ENCODE data around the gene JMJD1C.
"Not testable (repeated sequence)": the region's sequence is repeated elsewhere in the genome, so short reads cannot be mapped to it uniquely, and the experiment has no call there.

The JMJD1C gene

GRCh38 chr10:63465293-63466143, at the start of gene JMJD1C:
JMJD1C (minus strand) TSS chr10:63465977; CDS start chr10:63465662, 315 bp downstream.
- peak; percentile 68 to 69 for DNase-seq

DNA sequence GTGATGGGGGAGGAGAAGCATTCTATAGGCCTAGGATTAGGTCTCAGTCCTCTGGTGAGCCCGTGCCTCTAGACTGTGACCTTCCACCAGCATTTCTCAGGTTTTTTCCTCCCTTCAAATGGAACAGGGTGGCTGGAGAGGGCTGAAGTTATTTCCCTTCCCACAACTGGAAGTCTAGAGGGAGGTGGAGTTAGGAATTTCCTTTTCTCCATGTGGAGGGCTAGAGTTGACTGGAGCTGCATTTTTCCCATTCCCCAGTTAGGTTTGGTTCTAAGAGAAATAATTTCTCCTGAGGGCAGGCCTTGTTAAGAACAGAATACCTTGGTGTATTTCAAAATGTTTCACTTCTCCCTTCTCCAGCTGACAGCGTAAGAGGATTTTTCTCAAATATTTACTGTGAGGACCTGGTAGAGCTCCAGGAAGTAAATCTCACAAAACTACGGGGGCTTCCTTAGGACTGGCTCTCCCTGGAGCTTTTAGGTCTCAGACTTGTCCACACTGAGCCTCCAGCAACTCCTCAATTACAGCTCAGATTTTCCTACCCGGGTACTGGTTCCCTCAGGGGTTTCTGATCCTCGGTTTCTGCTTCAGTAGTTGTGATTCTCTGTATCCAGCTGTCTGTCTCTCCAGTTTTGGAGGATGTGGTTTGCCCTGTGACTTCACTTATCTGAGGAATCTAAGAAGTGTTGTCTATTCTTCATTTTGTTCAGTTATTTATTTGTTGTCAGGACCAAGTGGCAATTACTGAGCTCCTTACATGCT, 49.4 kb upstream of the JMJD1C start:
- DNase-seq, result peak in 1 of 2 experiments; percentile 24

- DNase-seq, result no peak
Measured at GRCh38 chr10:63506554-63506953, 40.8 kb upstream of the JMJD1C start.

DNA sequence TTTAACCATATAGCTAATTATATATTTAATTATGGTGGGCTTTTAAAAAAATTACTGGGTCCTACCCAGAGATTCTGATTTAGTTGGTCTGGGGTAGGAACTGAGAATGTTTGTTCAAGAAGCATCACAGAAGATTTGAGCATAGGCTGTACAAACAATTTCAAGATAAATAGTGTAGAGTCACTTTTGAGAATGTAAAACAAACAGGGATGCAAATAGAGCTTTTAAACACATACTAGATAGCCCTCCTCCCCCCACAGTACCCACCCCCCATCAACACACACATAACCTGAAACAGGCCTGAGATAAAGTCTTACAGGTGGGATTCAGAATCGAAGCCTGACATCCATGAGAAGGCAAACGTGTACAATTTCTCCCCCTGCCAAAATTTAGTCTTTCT, 39.8 kb upstream of the JMJD1C start:
- DNase-seq, result no peak

DNA sequence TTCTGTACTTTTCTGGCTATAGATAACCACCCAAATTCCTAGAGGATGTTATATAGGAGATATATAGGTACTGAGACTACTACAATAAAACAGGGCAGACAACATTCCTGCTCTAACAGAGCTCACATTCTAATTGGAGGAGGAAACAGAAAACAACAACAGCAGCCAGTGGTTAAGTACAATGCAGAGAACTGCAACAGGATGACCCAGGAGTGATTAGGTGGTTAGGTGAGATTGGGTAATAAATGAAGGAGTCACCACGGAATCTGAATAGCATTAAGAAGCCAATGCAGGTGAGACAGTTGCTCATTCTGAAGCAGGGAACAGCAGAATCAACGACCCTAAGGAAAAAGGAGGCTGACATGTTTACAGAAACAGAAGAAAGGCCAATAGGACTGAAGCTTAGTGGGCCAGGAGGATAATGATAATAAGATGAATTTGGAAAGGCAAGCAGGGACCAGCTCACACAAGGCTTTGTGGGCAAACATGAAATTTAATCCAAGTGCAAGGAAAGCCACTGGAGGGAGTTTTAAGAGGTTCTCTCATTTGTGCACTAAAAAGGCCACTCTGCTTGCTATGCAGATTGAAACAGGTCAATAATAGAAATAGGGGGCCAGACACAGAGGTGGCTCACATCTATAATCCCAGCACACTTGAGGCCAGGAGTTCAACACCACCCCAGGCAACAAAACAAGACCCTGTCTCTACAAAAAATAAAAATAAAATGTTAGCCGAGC, 38.5 kb upstream of the JMJD1C start:
- no peak for DNase-seq

GRCh38 chr10:63503395-63503794, 37.6 kb upstream of the JMJD1C start:
- no peak for DNase-seq

DNA sequence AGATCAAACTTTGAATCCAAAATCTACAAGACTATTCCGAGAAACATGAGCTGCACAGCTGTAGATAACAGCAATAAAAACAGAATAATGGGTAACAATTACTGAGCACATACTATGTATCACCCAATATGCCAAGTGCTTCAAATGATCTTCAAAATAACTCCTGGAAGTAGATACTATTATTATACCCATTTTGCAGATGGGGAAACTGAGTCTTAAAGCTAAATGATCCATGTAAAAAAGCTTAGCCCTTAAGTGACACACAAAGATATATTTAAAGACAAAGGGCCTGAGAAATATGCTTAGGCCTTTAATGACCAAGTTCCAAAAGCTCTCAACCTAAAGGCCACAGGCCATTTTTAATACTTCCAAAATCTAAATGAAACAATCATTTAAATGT, 37.1 kb upstream of the JMJD1C start:
- DNase-seq, result no peak

GRCh38 chr10:63501954-63502353, 36.2 kb upstream of the JMJD1C start:
- no peak for DNase-seq

DNA sequence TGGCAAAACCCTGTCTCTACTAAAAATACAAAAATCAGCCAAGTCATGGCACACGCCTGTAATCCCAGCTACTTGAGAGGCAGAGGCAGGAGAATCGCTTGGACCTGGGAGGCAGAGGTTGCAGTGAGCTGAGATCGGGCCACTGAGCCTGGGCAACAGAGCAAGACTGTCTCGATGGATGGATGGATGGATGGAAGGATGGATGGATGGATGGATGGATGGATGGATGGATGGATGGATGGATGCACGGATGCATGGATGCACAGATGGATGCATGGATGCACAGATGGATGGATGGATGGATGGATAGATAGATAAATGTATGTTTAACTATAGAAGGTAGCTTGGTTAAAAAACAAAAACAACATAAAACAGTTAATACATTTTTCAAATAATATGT, 34.8 kb upstream of the JMJD1C start:
- DNase-seq, result not testable (repeated sequence)

GRCh38 chr10:63498665-63499064, 32.9 kb upstream of the JMJD1C start:
- no peak for DNase-seq

DNA sequence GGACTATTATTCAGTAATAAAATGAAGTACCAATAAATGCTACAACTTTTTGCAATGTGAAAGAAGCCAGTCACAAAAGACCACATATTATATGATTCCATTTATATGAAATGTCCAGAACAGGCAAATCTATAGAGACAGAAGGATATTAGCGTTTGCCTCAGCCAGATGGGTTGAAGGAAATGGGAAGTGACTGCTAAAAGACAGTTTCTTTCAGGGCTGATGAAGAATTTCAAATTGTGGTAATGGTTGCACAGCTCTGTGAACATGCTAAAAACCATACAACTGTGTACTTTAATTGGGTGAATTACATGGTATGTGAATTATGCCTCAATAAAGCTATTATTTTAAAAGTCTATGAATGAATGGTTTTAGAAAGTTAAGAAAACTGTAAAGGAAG, 31.5 kb upstream of the JMJD1C start:
- no peak for DNase-seq

DNA sequence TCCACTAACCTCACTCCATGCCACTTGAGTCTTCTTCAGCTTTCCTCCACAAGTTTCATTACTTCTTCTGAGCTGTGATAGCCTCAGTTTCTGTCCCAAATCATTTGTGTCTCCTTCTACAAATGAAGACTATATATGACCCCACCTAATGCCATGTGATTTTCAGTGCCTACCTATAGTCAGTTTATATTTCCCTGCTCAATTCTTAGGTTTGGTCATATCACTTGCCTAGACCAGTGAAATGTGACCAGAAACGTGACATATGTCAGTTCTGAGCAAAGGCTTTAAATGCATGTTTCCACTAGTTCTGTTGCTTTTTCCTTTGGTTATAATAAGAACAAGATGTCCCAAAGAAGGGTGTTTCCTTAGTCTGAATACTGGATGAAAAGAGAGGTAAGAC, 30.8 kb upstream of the JMJD1C start:
- DNase-seq, result no peak

DNA sequence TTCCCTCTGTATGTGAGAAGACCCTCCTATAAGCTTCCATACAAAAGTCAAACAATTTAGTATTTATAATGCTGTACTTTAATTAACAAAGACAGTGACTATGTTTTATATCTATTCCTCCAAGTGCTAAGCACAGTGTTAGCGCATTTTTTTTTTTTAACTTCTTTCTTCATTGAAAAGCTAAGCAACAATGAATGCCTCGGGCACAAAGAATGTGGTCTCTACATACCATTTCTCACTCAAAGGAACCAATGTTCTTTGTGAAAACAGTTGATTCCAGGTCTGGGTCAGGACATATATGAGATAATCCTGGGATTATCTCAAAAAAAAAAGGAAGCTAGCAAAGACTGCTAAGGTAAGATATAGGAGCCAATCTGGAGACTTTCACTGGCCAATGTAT, 29.2 kb upstream of the JMJD1C start:
- no peak for DNase-seq

- no peak for DNase-seq
Measured at GRCh38 chr10:63493004-63493403, 27.2 kb upstream of the JMJD1C start.

- not testable (repeated sequence) for DNase-seq
Measured at GRCh38 chr10:63492317-63492690, 26.5 kb upstream of the JMJD1C start.

GRCh38 chr10:63491588-63492316, 26.0 kb upstream of the JMJD1C start:
- DNase-seq, result no peak

- DNase-seq, result no peak
Measured at GRCh38 chr10:63489838-63490237, 24.1 kb upstream of the JMJD1C start.

GRCh38 chr10:63487990-63488389, 22.2 kb upstream of the JMJD1C start:
- no peak for DNase-seq

- DNase-seq, result no peak
Measured at GRCh38 chr10:63483983-63484382, 18.2 kb upstream of the JMJD1C start.

DNA sequence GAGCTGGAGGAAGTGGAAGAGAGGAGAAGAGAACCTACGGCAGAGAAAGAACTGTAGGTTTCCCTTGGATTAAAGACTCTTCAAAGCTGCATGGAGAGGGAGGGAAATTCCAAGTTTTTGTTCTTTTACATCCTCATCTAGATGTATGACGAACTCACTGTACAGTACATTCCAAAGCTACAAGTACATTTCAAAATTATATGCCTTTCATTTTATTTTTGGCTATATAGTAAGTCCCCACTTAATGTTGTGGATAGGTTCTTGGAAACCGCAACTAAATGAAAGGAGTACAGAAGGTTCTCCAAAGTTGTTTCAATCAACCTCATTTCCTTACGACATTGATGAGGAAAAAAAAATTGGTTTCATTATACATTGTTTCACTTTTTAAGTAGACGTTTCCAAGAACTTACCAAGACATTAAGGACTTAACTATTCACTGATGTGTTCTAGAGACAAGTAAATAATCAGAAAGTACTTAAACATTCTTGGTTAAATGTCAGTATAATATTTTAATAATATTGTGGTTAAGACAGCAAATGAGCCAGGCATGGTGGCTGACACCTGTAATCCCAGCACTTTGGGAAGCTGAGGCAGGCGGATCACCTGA, 16.1 kb upstream of the JMJD1C start:
- no peak for DNase-seq

GRCh38 chr10:63480237-63480636, 14.5 kb upstream of the JMJD1C start:
- DNase-seq, result no peak

DNA sequence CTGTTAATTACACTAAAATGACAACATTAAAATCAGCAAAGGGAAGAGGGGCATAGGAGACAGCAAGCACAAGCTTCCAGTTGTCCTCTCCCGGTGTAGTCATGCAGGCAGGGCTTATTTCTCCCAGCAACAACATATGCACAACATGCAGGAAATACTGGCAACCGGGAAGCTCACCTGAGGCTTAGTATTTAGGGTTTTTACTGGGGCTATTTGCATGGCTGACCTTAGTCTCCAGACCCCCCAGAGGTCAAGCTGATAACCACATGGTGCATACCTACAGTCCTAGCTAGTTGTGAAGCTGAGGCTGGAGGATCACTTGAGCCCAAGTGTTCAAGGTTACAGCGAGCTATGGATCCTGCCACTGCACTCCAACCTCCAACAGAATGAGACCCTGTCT, 12.8 kb upstream of the JMJD1C start:
- DNase-seq, result no peak

Measured in activated CD4-positive, alpha-beta T cell treated with anti-CD3 and anti-CD28 coated beads, Interleukin-2, amount 50 U/mL, for 48 hours (primary cell).